Cerebellar nuclear complex (tissue), 1 donor: ENCODE data around the gene THAP12.
"Not testable (repeated sequence)": the region's sequence is repeated elsewhere in the genome, so short reads cannot be mapped to it uniquely, and the experiment has no call there.

ENCODE experiments used
- DNase-seq, 2 experiments: peaks; one replicate each; lab custom pipeline; 2025; lab: John Stamatoyannopoulos, UW

THAP12 gene, protein sequence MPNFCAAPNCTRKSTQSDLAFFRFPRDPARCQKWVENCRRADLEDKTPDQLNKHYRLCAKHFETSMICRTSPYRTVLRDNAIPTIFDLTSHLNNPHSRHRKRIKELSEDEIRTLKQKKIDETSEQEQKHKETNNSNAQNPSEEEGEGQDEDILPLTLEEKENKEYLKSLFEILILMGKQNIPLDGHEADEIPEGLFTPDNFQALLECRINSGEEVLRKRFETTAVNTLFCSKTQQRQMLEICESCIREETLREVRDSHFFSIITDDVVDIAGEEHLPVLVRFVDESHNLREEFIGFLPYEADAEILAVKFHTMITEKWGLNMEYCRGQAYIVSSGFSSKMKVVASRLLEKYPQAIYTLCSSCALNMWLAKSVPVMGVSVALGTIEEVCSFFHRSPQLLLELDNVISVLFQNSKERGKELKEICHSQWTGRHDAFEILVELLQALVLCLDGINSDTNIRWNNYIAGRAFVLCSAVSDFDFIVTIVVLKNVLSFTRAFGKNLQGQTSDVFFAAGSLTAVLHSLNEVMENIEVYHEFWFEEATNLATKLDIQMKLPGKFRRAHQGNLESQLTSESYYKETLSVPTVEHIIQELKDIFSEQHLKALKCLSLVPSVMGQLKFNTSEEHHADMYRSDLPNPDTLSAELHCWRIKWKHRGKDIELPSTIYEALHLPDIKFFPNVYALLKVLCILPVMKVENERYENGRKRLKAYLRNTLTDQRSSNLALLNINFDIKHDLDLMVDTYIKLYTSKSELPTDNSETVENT

DNA sequence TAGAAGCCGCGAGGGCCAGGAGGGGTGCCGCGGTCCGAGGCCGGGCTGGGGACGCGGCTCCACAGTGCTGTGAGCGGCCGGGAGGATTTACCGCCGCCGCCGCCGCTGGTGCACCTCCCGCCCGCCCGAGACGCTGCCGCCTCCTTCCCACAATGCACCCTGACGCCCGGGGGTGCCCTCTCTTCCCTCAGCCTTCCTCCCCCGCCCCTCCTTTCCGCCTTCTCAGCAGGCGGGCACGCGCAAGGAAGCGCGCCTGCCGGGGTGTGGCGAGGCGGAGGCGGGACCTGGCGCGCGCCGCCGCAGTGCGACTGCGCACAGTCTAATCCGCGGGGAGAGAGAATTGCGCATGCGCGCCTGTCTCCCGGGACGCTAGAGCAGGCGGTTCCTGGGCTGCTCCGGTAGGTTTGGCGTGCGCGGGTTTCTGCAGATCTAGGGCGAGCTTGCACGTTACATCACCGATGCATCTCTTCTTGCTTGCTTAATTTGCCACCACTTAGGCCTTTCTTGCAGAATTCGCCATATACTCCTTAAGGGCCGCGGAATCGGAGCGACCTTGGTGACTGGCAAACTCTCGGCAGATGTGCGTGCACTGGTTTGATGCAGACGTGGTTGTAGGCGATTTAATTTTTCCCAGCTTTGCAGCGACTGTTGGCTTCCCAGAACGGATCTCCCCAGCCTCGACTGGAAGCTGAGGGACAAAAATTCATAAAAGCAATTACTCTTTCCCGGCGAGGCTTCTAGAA is at the start of gene THAP12, which contains the start of gene GVQW3:
TSS of gene THAP12 (minus strand) at position 156 of the 743 bp plus-strand sequence. CDS start 296 bp downstream, outside the sequence.
TSS of gene GVQW3 (plus strand) at position 347 of the 743 bp plus-strand sequence. CDS start 506 bp downstream, outside the sequence.
- DNase-seq = peak in 1 of 2 experiments; percentile 94

DNA sequence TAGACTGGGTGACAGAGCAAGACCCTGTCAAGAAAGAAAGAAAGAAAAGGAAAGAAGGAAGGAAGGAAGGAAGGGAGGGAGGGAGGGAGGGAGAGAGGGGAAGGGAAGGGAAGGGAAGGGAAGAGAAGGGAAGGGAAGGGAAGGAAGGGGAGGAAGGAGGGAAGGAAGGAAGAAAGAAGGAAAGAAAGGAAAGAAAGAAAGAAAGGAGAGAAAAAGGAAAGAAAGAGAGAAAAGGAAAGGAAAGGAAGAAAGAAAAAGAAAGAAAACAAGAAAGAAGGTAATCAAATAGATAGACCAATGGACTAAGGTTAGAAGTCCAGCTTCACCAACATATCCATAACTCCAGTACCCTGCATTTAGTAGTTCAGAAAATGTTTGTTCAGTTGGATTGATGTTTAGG is 45.7 kb upstream of the THAP12 start:
- DNase-seq = no peak

DNA sequence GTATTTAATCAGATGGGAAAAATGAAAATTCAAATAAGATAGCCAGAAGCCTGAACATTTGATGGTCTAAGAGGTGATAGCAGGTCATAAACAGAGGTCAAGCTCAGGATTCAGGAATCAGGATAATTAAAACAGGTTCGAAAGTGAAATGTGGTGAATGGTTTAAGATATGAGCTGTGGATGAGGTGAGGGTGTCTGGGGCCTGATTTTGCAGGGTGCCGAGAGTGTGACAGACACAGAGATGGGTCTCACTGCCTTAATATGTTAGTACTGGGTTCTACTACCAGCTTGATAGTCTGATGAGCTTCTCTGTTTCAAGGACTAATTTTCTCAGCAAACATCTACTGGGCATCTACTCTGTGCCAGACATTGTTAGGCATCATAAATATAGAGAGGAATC is 44.0 kb upstream of the THAP12 start:
- no peak for DNase-seq

DNA sequence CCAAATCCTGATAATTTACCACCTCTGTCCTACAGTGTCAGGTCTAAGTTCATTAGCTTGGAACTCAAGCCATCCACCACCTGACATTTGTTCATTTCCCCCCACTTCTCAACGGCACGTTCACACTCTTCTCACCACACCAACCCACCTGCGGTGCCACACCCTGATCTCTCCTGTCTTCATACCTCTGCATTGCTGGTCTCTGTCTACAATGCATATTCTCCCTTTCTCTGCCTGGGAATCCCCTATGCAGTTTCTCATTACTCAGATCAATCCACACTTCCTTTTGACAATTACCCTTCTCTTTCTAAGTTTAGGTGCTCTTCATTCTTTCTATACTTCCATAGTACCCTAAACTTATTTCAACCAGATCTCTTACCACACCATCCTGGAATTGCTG is 43.4 kb upstream of the THAP12 start:
- no peak for DNase-seq

DNA sequence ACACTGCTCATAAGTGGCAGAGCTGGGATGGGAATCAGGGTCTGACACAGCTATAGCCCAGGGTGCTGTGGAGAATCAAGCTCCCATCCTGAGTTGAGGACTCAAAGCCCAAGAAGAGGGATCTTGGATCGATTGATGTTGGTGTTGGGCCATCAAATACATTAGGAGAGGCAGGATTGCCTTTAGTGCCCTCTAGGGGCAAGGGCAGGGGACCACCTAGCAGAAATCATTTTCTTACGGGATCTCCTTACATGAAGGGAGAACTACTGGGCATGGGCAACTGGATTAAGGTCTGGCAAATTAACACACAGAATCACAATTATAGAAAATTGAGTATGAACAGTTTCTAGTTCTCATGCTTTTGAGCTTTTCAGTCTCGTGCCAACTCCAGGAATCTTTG is 39.0 kb upstream of the THAP12 start:
- DNase-seq = no peak

DNA sequence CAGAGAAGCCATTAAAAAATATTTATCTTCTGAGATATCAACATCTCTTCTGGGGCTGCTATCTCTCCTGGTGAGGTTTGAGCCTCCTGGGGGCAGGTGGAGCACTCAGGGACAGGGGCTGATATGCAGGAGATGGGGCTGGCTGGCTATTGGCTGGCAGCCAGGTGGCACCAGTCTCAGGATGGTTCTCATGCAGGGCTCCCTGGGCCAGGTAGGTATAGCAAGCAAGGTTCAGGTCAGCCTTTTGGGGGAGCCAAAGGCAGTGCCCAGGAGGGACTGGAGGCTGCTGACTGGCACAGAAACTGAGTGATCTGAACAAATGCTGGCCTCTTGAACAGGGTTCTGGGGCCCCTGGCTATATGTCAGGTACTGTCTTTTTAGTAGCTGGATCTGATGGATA is 34.1 kb upstream of the THAP12 start:
- no peak for DNase-seq

DNA sequence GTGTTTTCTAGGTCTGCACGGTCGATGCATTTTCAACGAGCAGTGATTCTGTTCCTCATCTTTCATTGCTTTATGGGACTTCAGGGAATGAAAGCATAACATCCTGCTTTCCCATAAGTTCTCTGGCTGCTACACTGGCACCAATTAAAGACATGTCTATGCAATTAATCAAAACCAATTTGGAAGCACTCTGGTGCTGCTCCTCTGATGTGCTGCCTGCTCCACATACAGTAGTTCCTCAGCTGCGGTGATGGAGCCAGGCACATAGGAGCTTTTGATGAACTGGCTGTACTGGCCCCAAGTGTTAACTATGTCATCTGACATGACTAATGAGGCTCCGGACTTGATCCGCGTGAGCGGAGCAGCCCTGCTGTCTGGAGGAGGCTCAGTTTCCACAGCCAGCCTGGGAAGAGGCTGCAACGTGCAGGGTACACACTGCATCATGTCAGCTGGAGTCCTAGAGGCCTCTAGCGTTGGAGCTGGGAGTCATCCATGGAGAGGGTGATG is 30.0 kb upstream of the THAP12 start:
- no peak for DNase-seq

DNA sequence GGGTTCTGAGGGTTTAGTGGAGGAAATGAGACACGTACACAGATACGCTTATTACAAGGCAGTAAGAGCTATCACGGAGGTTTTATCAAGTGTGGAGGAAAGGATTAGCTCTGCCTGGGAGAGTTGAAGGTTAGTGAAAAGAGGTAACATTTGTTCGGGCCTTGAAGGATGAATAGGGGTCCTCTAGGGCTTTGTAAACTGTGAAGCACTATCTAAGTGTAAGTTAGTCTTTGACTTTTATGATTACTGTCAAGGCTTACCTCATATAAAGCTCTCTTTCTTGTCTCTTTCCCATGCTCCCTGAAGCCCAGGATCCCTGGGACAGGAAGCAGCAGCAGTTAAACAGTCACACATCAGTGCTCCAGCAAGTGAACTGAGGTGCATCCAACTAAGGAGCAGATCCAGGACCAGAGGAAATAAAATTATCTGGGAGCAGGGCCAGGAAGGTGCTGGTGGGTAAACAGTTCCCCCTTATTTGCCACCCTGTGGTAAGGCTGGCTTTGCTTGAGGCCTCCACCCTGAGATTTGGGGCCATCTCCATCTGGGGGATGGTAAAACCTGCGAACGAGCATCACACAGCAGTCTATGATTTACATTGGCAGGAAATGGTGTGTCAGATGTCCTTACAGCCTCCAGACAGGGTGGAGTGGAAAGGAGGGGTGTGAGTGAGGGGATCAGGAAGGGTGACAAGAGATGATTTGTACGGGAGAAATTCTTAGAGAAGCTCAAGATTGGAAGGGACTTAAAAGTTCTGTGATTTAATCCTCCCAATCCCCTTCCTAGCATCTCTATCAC is 27.4 kb upstream of the THAP12 start:
- DNase-seq = no peak

DNA sequence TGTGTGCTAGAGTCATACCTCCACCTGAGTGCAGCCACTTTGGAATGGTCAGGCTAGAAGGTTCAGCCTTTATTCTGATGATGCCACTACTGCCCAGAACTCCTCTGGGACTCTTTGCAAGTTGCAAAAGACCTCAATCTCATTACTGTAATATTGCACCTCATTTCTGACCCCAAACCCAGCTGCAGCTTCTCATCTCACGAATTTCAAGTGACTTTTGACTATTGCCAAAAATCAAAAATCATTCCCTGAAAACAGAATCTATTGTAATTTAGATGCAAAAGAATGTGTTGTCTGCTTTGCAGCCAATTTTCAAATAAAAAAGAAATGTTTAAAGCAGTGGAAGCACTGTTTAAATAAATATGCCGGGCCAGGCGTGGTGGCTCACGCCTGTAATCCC is 25.4 kb upstream of the THAP12 start:
- no peak for DNase-seq

DNA sequence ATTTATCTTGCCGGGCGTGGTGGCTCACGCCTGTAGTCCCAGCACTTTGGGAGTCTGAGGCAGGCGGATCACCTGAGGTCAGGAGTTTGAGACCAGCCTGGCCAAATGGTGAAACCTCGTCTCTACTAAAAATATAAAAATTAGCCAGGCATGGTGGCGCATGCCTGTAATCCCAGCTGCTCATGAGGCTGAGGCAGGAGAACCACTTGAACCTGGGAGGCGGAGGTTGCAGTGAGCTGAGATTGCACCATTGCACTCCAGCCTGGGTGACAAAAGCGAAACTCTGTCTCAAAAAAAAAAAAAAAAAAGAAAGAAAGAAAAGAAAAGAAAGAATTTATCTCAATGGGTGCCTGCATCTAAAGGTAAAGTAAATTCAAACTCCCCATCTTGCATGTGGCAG is 20.6 kb upstream of the THAP12 start:
- DNase-seq = not testable (repeated sequence)

DNA sequence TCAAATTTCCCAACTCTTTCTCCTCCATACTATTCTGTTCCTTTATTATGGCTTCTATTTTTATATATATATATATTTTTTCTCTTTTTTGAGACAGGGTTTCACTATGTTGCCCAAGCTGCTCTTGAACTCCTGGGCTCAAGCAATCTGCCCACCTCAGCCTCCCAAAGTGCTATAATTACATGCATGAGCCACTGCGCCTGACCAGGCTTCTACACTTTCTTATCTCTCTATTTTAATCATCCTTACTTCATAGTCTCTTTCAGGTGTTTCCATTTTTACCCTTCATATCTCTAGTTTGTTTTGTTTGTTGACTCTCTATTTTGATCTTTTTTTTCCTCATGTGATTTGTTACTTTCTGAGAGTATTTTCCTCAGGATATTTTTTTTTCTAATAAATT is 20.0 kb upstream of the THAP12 start:
- no peak for DNase-seq

DNA sequence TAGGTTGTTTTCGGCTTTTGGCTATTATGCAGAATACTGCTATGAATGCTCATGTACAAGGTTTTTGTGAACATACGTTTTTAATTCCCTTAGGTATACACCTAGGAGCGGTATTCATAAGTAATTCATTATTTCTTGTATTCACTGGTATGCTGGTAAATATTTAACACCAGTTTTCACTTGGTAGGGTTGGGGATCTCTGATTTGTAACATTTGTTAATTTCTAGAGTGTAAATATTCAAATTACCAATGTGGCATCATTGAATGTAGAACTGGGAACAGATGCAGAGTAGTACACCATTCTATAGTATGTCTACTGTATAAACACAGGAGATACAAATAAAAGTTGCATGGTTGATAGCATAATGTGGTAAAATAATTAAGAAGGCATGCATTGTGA is 16.5 kb upstream of the THAP12 start:
- DNase-seq = no peak

DNA sequence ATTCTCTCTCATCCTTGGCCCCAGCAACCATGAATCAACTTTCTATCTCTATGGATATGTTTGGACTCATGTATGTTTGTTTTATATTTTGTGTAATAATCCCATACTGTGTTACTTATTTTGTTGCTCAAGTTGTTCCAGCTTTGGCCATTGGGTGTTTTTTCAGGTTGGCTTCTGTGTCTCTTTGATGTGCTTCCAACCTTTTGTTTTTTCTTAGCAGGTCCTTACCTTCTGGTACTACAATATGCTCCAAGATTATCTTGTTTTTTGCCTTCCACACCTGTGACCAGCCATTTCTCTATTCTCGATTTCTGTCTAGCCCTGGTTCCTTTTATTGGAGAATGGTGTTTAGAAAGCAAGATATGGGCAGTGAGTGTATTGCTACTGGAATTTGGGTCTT is 14.4 kb upstream of the THAP12 start:
- DNase-seq = no peak

DNA sequence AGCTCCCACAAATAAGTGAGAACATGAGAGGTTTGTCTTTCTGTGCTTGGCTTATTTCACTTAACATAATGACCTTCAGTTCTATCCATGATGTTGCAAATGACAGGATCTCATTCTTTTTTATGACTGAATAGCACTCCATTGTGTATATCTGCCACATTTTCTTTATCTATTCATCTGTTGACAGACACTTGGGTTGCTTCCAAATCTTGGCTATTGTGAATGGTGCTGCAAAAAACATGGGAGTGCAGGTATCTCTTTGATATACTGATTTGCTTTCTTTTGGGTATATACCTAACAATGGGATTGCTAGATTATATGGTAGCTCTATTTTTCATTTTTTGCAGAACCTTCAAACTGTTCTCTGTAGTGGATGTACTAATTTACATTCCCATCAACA is 13.5 kb upstream of the THAP12 start:
- no peak for DNase-seq

DNA sequence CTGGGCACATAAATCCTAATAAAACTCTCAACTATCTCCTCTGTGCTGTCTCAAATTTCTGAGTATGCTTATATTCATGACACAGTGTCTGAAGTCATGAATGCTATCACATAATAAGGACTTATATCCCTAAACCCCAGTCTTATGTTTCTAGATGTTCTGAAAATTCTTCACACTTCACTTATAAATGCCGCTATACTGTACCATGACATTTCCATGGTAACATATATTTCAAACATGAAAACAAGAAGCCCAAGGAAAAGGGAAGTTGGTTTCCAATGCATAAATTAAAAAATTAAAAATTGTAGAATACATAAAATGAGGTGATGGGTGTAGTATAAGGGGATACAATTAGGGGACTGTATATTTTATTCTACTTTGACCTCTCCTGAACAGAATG is 11.9 kb upstream of the THAP12 start:
- DNase-seq = no peak

DNA sequence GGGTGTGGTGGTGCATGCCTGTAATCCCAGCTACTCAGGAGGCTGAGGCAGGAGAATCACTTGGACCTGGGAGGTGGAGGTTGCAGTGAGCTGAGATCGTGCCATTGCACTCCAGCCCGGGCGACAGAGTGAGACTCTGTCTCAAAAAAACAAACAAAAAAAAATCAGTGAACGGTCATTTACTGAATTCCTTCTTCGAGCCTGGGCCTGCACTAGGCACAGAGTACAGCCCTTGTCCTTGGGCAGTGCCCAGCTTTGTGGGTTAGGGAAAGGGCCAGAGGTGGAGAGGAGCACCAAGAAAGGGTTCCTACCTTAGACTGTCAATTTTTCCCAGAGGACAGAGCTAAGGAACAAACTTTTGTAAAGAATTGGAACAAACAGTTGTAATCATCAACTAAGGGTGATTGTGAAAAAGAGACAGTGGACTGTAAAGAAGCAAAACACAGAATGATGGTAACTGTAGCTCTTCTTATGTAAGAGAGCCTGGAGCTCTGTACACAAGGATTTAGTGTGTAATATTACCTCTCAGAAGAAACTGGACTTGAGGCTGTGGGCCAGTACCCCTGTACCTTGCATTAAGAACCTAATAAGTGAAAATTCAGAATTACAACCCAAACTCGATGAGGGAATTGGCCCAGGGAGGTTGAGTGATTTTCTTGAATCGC is 11.0 kb upstream of the THAP12 start:
- DNase-seq = no peak

DNA sequence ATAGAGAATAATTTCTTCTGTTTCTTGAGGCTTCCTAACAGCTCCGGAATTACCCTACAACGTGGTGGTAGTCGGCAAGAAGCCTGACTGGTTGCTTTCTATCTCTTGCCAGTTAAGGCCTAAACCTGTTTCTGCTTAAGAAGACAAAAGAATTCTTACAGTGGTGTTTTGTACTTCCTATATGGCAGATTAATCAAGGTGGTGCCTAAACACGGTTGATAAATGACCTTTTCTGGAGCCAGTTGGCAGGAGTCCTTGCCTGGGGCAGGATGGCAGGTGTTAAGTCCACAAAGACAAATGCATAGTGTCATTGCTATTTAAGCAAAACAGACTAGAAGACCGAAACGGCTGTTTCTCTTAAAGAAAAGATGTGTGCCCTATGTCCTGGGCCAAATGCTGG is 10.1 kb upstream of the THAP12 start:
- DNase-seq = no peak

DNA sequence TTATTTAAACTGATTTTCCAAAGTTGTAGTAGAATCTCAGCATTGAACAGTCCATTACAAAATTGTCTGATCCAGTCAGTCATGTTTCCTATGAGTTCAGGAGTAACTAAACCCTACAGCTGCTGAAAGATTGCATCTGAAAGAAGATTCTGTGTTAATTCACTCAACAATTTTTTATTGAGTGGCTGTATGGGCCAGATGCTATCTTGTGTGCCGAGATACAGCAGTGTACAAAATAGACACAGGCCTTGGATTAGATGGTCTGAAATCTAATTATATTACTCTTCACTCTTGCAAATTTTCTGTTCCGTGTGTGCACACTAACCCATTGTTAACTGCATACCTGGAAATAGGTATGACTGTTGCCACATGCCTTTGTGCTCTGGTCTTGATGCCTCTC is 7.5 kb upstream of the THAP12 start:
- no peak for DNase-seq

DNA sequence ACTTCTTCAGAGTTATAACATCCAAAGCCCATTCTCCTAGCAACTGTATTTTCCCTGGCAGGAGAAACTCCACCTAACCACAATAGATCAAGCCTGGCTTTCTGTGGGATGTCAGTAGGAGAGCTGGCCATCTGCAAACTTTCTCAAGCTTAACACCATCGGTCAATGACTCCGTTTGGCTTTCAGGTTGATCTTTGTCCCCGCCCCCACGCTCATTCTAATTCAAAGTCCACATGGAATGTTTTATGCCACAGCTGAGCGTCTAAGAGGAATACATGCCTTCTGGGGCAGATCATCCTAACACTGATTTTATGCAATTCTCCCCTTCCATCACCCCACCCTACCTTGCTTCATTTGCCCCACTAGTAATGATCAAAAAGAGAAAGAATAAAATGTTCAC is 5.0 kb upstream of the THAP12 start:
- DNase-seq = no peak

DNA sequence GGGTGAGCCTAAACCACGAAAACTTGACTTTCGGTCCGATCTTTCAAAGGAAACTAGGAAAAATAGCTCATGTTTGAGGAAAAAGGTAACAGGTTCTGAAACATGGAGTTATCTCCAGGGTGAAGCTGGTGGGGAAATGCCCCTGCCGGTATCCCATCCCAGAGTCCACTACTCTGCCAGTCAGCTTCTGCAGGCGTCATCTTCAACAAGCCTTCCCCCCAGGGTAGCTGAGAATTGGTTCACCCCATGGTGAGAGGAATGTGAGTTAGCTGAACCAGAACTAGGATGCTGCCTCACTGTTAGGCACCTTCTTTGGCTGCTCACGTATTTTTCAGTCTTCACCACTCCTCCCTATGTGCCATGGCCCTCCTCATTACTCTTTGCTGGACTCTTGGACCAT is 1.3 kb upstream of the THAP12 start:
- DNase-seq = no peak
